SH-SY5Y (cell line): ENCODE results near the gene GKN1.

Experiments used
- GATA2 ChIP-seq: IDR thresholded peaks from 2 replicates; pipeline ENCODE4 v1.6.1; 2011; ENCODE audit warnings: mild to moderate bottlenecking, low read depth, low read length
- GATA3 ChIP-seq: IDR thresholded peaks from 2 replicates; pipeline ENCODE4 v1.6.1; 2011; ENCODE audit warnings: low read depth, mild to moderate bottlenecking, low read length, moderate library complexity

GKN1 gene

DNA sequence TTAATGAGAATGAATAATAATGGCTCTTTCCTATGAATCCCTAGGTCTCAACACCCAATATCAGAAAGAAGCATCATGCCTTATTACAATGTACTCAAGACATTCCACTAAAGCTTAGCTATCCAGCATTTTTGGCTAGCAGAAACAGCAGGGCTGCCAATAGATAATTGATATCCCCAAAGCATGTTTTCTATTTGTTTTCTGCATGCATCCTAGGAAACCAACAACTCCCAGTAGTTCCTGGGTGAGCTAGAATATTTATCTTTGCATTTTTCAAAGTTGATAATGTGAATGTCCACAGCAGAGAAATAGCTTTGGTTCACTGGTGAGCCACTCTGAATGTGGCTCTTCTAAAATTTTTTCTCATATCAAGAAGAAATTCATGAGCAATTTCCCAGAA is 32.7 kb downstream of the GKN1 start:
- TF ChIP-seq GATA3 (no peak), GATA2 (no peak)

- no peak for TF ChIP-seq GATA3
- no peak for TF ChIP-seq GATA2
Observed at GRCh38 chr2:69007603-69008002, 33.2 kb downstream of the GKN1 start.

DNA sequence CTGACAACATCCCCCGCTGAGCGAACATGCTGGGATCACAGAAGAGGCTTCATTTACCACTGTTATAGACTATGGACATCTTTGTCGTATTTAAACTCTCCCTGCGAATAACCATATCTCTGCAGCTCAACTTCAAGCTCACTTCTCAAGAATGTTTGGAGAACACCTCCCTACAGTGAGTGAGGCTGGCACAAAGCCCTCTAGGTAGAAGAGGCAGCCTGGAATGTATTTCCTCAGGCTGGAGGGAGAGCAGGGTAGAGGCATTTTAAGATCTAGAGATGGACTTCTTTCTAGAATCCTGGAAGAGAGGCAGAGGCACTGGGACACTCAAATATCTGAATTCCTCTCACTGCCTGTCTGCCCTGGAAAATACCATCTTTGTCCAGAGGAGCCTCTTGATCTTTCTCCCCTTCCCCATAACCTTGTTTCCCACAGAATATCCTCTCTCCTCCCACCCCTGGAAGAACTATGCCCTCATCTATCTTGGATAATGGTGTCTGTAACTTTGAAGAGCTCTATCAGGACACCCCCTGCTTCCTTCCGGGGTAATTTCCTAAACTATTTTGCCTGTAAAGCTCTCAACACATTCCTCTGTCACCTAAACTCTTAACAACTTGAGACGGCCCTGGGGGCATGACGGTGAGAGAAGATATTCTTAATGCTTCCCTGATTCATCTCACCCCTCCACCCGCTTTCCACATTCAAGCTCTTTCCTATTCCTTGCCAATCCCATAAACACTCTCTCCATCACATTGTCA is 36.2 kb downstream of the GKN1 start:
- TF ChIP-seq GATA2, result no peak
- no peak for TF ChIP-seq GATA3

DNA sequence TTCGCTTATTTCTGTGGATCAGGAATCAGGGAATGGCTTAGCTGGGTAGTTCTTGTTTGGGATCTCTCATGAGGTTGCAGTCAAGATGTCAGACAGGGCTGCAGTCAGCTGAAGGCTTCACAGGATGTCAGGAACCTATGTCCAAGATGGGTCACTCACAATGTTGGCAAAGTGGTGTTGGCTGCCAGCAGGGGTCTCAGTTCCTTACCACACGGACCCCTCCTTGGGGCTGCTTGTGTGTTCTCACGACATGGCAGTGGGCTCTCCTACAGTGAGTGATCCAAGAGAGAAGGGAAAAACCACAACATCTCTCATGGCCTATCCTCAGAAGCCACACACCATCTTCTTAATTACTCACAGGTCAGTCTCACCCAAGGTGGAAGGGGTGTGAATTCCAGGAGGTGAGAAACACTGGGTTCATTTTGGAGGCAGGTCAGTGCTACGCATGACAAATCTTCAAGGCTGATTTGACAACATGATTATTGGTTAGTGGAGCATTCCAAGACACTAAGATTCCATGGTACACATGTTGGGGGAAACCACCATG is 37.2 kb downstream of the GKN1 start:
- no peak for TF ChIP-seq GATA2
- no peak for TF ChIP-seq GATA3

DNA sequence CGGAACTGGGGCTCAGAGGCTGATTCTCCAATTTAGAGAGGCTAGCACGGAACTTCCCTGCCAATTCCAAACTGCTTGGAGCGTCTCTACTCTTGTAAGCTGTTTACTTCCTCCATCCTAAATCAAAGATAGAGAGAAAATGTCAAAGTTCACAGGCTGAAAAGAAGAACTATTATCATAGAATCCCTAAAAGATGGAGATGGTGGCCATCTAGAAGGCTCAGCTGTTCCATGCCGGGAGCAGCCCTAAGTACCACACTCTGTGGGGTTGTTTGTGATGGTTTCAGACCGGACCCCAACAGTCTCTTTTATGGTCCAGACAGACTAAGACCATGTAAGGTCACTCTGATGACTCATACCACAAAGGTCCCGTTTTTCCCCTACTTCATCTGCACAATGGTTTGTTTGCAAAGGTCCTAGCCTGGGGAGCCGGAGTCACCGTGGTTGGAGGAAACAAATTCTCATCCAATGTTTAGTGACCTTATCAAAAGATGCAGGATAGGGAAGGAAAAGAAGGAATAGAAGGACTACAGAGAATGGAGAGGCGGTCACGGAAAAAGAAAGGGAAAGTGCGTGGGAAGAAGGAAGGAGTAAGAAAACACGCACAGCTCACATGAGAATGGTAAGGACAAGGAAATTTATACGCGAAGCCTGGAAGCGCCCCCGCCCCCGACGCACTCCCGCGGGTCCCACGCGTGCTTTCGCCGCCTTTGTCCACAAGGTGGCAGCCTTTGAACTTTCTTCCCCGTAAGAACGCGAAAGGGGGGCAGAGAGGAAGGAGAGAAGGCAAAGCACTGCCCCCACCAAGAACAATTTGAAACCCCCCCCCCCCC is 38.1 kb downstream of the GKN1 start:
- TF ChIP-seq GATA2 (no peak), GATA3 (no peak)

DNA sequence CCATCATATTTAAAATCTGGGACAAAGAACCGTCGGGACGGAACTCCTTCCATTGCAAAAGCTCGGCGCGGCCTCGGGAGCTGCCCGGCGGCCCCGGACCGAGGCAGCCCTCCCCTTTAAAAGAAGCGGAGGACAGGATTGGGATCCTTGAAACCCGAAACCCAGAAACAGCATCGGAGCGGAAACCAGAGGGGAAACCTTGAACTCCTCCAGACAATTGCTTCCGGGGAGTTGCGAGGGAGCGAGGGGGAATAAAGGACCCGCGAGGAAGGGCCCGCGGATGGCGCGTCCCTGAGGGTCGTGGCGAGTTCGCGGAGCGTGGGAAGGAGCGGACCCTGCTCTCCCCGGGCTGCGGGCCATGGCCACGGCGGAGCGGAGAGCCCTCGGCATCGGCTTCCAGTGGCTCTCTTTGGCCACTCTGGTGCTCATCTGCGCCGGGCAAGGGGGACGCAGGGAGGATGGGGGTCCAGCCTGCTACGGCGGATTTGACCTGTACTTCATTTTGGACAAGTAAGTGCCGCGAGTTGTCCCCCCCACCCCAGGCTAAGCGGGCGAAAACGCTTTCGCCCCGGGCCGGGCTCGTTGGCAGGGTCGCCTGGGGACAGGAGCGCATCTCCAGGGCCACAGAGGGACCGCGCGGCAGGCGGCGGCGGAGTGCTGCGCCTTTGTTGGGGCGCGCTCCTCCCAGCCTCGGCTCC is 38.9 kb downstream of the GKN1 start, which contains the start of gene ANTXR1:
TSS of gene ANTXR1 (plus strand) at position 38 of the 698 bp plus-strand sequence. CDS start at position 359, 321 bp downstream.
- TF ChIP-seq GATA3 (no peak), GATA2 (no peak)

- TF ChIP-seq GATA3 (no peak), GATA2 (no peak)
Observed at GRCh38 chr2:69013840-69014821, 39.7 kb downstream of the GKN1 start.

- no peak for TF ChIP-seq GATA3
- TF ChIP-seq GATA2, result no peak
Observed at GRCh38 chr2:69017080-69017479, 42.6 kb downstream of the GKN1 start.

GRCh38 chr2:69017835-69018234 is 43.4 kb downstream of the GKN1 start:
- TF ChIP-seq GATA3 (no peak), GATA2 (no peak)

GRCh38 chr2:69018678-69019095 is 44.3 kb downstream of the GKN1 start:
- no peak for TF ChIP-seq GATA2
- no peak for TF ChIP-seq GATA3

GRCh38 chr2:69020496-69021426 is 46.3 kb downstream of the GKN1 start:
- no peak for TF ChIP-seq GATA2

GRCh38 chr2:69021727-69022126 is 47.3 kb downstream of the GKN1 start:
- TF ChIP-seq GATA2 (no peak), GATA3 (no peak)

GRCh38 chr2:69022548-69022947 is 48.1 kb downstream of the GKN1 start:
- TF ChIP-seq GATA2 (no peak), GATA3 (no peak)
